HG02678 (cell line): ENCODE results near the gene BMP7.
"Not testable (repeated sequence)": the region's sequence is repeated elsewhere in the genome, so short reads cannot be mapped to it uniquely, and the experiment has no call there.

Experiments used
- ATAC-seq: cut with Tn5 transposase; IDR thresholded peaks from one replicate; pipeline ENCODE4 v1.9.1; 2021; ENCODE audit warnings: mild to moderate bottlenecking, moderate library complexity; ENCODE audit not compliant: unreplicated experiment

The BMP7 gene

GRCh38 chr20:57252559-57253162 lies 13.8 kb downstream of the BMP7 start:
- ATAC-seq, result no peak

- no peak for ATAC-seq
Observed at GRCh38 chr20:57251949-57252348, 14.5 kb downstream of the BMP7 start.

- no peak for ATAC-seq
Observed at GRCh38 chr20:57251344-57251743, 15.1 kb downstream of the BMP7 start.

- ATAC-seq, result no peak
Observed at GRCh38 chr20:57250607-57251343, 15.7 kb downstream of the BMP7 start.

DNA sequence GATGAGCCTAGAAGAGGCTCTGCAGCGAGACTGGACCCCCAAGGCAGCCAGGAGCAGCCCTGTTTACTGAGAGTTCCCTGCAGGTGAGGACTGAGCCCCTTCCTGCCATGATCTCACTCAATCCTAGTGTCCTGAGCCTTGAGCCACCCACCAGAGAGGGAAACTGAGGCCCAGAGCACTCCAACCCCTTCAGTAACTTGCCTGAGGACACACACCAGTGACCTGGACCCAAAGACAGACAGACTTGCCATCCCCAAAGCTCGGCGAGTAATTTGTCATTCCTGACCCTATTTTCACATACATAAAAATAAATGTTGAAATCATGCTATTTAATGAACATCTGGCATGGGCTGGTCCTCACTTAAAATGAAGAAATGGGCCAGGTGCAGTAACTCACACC lies 16.7 kb downstream of the BMP7 start:
- no peak for ATAC-seq

GRCh38 chr20:57249073-57249472 lies 17.4 kb downstream of the BMP7 start:
- ATAC-seq, result no peak

DNA sequence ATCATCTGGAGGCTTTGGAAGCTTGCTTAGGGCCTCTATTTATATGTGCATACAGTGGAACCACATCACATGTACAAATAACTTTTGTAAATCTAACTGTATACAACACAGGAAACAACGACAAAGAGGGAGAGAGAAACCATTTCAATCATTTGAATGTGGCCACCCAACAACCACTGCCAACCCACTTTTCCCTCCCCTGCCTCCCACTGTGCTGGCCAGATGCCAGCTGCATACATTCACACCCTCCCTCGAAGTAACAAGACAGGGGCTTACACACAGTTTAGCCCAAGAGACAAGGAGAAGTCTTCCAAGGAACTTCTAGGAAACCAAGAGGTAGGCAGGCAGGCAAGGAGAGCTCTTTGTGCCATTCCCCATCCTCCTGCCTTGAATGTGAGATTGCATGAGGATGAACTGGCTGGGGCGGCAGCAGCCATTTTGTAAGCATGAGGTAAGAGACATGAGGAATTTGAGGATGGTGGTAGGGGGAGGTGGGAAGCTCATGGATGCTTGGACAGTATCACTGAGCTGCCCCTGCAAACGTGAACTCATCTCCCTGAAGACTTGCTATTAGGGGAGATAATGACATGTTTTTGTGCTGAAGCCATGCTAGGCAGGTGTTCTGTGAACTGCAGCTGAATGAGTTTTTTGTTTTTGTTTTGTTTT lies 18.2 kb downstream of the BMP7 start:
- ATAC-seq, result no peak

DNA sequence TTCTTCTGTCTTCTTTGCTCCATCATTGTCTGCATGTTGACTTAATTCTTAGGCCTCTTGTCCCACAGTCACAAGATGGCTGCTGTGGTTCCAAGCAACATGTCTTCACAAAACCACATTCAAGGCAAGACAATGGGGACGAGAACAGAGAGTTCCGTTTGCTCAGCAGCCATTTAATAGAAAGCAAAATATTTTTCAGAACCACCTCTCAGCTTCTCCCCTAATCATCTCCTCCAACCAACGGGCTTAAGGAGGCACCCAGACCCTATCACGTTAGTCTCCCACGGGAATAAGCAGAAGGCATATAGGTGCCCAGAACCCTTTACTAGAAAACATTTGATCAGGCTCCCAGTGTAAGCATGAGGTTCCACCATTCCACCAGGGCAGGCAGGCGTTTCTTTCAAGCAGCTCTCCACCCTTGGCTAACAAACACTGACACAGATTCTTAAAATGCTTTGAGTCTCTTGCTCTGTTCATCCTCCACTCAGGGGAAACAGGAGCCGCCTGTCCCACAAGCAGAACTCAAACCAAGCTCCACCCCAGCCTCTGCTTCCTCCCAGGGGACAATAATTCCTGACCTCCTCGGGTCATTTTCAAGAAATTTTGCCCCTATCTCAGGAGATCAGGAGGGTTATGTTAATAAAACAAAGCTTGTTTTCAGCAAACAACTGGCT lies 19.0 kb downstream of the BMP7 start:
- ATAC-seq, result no peak

DNA sequence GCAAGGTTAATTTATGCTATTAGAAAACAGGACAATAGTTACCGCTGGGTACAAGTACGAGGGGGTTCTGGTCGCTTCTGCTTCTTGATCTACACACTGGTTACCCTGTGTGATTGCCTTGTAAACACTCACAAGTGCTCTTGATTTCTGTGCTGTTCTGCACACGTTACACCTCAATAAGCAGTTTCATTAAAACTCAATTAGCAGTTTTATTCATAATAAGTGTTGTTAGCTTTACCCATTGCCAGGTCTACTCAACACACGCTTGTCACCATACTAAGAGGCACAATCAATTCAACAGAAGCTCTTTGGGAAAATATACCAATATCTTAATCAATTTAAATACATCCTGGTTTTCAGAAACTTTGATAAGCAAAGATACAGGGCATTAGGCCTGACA lies 20.4 kb downstream of the BMP7 start:
- no peak for ATAC-seq

GRCh38 chr20:57244627-57245214 lies 21.7 kb downstream of the BMP7 start:
- ATAC-seq, result no peak

DNA sequence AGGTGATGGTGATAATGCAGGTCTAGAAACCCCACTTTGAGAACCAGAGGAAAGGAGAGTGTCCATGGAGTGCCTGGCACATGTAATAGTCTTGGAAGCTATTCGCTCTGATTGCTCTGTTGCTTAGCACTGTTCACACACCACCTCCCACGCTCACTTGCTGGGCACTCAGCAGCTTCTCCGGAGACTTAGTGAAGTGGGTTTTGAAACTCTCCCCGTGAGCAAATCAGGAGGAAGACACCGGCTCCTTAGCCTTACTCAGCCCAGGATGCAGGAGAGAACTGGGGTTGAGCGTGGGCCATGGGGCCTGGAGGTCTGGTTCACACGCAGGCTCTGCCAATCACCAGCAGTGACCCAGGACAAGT lies 22.2 kb downstream of the BMP7 start:
- ATAC-seq, result no peak

GRCh38 chr20:57243480-57244220 lies 22.8 kb downstream of the BMP7 start:
- ATAC-seq, result no peak

DNA sequence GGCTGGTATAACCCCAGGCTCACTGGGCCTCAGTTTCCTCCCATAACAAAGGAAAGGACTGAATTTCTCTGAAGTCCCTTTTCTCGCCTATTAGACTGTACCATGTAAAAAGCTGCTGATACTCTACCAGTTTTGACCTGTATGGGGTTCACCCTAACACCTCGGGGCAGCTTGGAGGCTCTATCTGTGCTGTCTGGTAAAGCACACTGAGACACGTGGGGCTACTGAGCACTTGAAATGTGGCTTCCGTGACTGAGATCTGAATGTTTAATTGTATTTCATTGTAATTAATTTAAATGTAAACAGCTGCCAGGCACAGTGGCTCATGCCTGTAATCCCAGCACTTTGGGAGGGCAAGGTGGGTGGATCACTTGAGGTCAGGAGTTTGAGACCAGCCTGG lies 24.0 kb downstream of the BMP7 start:
- no peak for ATAC-seq

DNA sequence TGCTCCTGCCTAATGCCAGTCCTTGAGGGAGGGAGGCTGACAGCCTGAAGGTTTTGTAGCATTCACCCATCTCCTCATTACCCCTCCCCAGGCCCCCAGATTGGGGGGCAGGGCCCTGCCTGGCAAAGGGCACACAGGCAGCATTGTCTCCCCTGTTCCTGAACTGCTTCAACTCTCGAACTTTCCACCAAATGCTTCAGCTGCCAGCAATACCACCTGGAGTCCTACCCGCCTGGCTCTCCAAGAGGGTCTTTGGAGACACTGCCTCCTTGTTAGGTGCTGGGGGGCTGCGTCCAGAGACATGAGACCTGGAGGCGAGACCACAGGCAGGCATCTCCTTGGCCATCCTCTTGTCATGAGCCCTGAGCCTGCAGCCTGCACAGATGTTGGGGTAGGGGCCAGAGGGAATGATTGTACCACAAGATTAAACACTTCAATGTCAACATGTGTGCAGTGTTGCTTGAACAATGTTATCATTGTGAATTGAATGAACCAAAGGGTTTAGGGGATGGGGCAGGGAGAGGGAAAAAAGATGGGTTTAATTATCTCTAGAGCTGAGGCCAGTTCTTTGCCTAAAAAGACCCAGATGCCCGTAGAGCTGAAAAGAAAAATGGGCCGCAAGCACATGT lies 25.0 kb downstream of the BMP7 start:
- ATAC-seq, result no peak

- ATAC-seq, result no peak
Observed at GRCh38 chr20:57240581-57241362, 25.7 kb downstream of the BMP7 start.

GRCh38 chr20:57239725-57240124 lies 26.7 kb downstream of the BMP7 start:
- not testable (repeated sequence) for ATAC-seq

- ATAC-seq, result not testable (repeated sequence)
Observed at GRCh38 chr20:57239324-57239723, 27.1 kb downstream of the BMP7 start.

GRCh38 chr20:57238089-57238488 lies 28.4 kb downstream of the BMP7 start:
- ATAC-seq, result no peak

DNA sequence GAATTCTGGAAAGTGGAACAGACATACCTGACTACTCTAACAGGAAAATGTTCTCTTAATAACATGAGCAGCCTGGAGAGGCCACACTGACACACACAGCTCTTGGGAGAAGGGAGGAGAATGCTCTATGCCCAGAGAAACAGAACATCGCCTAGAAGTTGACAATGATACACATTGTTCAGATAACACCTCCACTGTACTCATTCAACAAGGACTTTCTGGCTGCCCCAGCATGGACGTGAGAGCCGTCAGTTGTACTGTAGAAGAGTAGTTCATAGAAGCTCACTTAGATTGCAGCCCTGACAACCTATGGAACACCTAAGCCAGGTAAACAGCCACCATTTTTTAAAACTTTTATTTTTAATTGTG lies 28.9 kb downstream of the BMP7 start:
- ATAC-seq, result no peak
